Fibroblast of upper back skin (primary cell): ENCODE data around the gene SSC5D.
"Not testable (repeated sequence)": the region's sequence is repeated elsewhere in the genome, so short reads cannot be mapped to it uniquely, and the experiment has no call there.

Source experiments
- DNase-seq: peaks from one replicate; pipeline ENCODE4 v3.0.0-alpha.2; 2013

SSC5D gene

DNA sequence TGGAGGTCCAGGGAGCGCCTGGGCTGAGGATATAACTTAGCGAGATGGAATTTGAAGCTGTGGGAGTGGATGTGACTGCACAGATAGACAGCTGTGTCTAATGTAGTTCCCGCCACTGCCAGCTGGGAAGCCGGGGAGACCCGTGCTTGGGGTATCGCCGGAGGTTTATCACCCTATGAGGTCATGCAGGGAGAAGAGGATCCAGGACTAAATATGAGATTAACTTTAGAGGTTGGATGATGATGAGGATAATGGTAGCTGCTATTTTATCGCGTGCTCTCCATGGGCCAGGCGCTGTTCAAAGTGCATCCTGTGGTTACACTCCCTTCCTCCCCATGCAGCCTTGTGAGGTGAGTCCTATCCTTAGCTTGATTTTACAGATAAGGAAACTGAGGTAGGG is 19.9 kb downstream of the SSC5D start:
- no peak for DNase-seq

DNA sequence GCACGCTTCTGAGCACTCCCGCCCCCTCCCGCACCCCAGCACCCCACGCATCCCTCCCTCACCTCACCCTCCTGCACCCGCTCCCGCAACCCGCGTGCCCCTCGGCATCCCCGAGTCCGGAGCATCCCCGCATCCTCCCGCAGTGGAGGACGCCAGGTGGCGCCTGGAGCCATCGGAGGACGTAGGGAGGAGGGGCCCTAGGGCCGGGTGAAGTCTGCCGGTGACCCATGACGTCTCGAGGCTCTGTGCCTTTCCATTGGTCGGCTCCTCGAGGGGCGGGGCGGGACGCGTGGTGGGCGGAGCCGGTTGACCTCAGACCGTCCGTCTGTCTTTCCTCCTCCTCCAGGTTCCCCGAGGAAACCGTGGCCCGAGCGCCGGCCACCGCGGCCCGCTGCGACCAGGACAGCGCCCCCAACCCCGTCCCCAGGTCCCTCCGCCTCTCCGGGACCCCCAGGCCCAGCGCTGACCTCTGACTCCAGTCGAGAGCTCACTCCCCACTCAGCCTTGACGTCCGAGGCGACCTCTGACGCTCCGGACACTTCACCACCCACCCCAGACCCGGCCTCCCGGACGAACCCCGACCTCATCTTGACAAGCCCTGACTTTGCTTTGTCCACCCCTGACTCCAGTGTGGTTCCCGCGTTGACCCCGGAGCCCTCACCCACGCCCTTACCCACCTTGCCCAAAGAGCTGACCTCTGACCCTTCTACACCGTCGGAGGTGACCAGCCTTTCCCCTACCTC is 28.8 kb downstream of the SSC5D start:
- peak; percentile 91 for DNase-seq

DNA sequence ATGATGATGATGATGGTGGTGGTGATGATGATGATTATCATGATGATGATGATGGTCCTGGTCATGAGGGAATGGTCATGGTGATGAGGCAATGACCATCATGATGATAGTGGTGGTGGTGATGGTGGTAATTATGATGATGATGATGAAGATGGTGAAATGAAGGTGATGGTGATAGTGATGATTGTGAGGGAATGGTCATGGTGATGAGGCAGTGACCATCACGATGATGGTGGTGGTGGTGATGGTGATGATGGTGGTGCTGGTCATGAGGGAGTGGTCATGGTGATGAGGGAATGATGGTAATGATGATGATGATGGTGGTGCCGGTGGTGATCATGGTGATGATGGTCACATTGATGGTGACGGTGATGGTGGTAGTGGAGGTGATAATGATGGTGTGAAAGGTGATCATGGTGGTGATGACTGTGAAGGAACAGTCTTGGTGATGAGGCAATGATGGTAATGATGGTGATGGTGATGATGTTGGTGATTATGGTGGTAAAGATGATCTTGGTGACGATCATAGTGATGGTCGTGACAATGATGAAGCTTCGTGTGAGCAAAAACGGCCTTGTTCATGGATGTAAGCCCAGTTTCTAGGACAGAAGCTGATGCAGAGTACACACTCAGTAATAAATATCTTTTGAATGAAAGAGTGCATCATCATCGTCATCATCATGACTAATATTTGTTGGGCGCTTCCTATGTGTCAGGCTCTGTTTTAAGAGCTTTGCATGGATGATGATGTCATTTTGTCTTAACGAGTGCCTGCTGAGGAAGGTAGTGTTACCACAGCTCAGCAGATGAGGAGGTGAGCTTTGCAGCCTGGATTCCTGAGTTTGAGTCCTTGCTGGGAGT is 31.4 kb downstream of the SSC5D start:
- peak; percentile 69 for DNase-seq

DNA sequence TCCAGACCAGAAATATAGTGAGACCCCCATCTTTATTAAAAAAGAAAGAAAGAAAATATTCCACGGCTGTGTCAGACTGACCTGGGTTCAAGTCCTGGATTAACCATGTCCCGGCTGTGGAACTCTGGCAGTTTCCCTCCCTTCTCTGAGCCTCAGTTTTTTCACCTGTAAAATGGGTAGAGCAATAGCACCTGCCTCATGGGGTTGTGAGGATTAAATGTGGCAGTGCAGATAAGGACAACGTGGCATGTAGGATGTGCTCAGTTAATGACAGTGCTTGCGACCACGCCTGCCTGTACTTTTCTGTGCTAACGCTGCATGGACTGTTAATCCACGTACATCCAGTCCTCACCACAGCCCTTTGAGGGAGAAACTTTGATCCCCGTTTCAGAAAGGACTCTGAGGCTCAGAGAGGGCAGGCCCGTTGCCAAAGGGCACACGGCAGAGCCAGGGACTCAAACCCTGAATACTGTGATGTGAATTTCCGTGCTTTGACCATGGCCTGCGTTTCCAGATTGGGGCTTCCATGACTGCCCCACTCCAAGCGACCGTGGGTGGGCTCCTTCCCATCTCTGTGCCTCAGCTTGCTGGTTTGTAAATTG is 32.6 kb downstream of the SSC5D start:
- no peak for DNase-seq

DNA sequence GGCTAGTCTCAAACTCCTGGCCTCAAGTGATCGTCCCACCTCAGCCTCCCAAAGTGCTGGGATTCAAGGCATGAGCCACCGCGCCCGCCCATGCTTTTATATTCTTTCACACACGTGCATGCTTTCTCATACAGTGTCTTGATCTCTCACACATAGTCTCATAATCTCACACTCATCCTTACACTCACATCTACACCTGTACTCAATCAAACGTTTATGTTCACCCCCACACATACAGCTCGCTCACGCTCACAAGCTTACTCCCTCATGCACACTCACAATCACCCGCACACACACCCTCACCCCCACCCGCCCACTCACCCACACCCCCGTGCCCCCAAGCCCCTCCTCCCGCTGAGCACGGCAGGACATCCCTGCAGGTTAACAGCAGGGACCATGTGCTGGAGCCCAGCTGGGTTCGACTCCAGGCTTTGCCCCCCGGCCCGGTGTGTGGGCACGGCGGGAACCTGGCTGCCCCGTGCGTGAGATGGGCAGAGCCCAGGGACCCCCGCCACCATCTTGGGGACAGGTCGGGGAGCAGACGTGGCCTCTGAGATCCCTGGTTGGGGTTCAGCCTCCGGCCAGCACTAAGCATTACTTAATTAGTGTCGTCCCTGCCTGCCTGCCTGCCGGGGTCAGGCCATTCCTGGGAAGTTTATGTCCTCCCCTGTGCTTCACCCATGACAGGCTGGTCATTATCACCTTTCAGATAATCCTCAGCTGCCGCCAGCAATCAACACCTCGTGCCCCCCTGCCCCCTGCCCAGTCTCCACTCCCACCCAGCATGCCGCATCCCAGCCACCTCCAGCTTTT is 37.3 kb downstream of the SSC5D start:
- no peak for DNase-seq

DNA sequence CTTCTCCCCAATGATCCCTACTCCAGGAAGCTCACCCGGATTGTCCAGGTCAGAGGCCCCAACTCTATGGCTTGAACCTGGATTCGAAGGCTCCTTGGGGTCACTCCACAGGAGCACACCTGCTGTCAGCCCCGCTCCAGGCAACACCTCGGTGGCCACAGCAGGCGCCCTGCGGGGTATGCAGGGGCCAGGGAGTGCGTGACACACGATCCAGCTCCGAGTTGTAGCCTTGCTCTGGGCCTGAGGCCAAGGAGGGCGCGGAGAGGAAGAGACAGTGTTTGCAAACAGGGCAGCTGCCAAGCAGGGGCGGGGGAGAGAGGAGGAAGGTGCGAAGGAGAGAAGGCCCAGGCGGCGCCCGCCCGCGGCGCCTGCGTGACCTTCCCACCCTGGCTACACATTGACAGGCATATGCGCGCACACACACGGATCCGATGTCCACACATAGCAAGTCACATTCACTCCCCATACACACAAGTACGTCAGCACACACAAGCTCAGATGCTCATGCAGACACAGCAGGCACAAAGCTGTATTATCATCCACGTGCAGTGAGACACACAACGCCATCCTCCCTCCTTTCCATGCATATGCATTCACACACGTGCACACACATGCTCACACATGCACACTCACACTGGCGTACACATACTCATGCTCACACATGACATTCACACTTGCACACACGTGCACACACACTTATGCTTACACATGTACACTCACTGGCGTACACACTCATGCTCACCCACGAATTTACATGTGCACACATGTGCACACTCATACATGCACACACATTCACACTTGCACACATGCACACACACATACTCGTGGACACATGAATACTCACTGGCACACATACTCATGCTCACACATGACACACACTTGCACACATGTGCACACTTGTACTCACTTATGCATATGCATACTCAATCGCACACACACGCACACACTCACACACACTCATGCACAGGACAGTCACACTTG is 38.3 kb downstream of the SSC5D start:
- peak; percentile 52 for DNase-seq

DNA sequence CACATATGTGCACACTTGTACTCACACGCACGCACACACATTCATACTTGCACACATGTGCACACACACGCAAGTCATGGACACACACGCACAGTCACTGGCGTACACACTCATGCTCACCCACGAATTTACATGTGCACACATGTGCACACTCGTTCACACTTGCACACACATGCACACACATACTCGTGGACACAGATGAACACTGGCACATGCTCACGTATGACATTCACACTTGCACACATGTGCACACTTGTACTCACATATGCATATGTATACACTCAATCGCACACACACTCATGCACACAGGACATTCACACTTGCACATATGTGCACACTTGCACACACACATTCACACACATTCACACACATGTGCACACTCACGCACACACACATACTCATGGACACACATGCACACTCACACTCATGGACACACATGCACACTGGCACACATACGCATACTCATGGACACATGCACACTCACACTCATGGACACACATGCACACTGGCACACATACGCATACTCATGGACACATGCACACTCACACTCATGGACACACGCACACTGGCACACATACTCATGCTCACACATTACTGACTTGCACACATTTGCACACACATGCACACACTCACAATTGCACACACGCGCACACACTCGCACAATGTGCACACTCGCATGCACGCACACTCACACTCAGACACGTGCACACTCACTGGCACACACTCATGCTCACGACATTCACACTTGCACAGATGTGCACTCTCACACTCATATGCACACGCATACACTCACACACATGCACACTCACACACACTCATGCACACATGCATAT is 39.2 kb downstream of the SSC5D start:
- no peak for DNase-seq

DNA sequence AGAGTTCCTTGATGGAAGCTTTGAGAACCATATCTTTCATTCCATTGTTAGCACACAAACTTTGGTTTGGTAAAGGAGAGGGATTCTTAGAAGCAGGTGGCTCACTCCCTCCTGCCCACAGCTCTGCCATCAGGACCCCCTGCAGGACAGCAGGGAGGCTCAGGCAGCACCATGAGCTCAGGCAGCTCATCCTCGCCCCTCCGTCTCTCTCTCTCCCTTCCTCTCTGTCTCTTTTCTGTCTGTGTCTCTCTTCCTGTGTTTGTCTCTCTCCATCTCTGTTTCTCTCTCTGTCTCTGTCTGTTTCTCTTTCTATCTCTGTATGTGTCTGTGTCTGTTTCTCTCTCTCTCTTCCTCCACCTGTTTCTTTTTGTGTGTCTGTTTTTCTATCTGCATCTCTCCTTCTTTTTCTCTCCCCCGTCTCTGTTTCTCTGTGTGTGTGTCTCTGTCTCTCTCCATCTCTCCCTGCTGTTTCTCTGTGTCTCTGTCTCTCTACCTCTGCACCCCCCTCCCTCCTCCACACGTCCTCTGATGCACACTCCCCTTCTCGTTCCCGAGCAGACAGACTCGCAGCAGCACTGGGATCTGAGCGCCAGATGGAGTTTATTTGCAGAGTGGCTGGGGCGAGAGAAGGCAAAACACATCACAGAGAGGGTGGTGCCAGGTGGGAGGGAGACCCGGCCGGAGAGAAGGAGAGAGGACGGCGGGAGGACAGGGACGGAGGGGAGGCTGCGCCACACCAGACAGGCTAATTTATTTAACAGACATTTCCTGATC is 40.0 kb downstream of the SSC5D start:
- peak; percentile 46 for DNase-seq

DNA sequence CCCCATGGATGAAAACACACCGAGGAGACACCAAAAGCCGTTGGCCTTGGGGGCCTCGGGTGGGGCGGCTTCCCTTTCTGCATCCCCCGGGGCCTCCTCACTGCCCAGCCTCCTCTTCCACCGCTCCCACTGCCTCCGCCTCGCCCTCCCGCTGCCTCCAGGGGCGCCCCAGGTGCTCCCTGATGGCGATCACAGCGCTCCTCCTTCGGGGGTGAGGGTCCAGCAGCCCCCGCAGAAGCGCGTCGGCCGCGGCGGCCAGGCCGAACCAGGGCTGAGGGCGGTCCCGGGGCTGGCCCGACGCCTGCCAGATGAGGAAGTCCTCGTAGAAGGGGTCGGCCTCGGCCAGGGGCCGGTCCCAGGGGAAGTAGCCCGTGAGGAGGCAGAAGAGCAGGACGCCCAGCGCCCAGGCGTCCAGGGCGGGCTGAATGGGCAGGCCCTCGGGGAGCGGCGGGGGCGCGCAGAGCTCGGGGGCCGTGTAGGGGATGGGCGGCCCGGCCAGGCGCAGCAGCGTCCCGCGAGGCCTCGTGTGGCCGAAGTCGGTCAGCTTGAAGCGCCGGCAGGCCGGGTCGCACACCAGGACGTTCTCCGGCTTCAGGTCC is 41.5 kb downstream of the SSC5D start:
- no peak for DNase-seq

DNA sequence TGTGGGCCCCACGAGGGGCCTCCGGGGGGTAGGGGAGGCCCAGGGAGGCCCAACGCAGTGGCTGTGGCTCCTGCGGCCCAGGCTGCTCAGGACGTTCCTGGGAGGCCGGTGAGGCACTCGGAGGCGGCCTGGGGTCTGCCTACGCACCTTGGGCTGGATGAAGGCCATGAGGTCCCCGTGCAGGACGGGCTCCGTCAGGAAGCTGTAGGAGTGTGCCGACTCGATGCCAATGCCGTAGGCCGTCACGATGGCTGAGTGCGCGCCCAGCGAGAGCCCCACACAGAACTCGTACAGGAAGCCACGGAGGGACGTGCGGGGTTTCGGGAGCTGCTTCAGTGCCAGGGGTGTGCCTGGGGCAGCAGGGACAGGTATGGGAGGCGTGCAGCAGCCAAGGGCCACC is 42.8 kb downstream of the SSC5D start:
- no peak for DNase-seq

DNA sequence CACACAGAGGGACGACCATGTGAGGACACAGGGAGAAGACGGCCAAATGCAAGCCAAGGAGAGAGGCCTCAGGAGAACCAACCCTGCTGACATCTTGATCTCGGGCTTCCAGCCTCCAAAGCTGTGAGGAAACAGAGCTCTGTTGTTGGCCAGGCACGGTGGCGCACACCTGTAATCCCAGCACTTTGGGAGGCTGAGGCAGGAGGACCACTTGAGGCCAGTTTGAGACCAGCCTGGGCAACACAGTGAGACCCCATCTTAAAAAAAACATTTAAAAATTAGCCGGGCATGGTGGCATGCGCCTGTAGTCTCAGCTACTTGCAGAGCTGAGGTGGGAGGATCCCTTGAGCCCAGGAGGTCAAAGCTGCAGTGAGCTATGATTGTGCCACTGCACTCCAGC is 46.0 kb downstream of the SSC5D start:
- not testable (repeated sequence) for DNase-seq

DNA sequence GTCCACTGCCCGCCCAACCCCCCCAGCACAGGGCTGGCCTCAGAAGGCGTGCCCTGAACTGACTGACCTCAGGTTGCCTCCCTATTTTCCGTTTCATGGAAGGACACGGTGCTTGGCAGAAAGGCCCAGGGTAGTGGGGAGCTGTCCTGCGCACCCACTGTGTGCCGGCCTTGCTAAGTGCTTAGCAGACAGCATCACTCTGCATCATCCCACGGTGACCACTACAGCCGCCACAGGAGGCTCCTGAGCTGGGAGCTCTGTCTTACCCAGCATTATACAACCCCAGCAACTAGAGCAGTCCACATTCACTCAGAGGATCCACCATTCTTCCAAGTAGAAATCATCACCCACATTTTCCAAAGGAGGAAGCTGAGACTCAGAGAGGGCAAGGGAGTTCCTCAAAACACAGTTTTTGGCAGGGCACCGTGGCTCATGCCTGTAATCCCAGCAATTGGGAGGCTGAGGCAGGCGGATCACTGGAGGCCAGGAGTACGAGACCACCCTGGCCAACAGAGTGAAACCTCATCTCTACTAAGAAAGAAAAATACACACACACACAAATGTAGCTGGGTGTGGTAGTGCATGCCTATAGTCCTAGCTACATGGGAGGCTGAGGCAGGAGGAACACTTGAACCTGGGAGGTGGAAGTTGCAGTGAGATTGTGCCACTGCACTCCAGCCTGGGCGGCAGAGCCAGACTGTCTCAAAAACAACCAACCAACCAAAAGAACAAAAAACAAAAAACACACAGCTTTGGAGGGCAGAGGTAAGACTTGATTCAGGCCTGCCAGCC is 47.1 kb downstream of the SSC5D start:
- no peak for DNase-seq

DNA sequence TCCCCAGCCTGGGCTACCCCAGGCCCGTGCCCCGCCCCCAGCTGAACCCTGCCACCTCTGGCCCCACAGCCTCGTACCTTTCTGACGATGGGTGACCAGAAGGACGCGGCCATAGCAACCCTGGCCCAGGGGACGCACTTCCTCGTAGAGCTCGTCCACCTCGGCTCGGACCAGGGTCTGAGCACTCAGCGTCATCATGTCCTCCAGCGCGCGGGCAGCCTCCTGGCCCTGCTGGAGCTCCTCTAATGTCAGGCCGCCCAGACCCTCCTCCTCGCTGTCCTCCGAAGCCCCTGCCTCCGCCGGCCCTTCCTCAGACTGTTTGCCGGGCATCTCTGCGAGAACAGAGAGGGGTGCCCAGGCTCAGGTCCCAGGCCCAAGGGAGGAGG is 47.7 kb downstream of the SSC5D start:
- no peak for DNase-seq

DNA sequence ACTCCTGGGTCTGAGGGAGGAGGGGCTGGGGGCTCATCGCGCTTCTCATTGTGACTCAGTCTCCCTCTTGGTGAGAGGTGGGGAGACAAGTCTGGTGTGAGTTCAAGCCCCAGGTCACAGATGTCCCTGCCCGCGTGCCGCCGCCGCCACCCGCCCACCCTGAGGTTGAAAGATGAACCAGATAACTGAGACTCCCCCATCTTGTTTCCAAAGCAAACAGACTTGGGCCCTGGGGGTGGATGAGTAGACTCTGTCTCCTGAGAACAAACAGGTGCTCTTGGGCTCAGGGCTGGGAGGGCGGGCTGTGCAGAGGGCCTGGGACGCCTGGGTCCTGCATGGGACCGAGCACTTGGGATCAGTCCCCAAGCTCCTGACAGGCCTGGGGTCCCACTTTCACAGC is 48.1 kb downstream of the SSC5D start:
- DNase-seq = no peak

DNA sequence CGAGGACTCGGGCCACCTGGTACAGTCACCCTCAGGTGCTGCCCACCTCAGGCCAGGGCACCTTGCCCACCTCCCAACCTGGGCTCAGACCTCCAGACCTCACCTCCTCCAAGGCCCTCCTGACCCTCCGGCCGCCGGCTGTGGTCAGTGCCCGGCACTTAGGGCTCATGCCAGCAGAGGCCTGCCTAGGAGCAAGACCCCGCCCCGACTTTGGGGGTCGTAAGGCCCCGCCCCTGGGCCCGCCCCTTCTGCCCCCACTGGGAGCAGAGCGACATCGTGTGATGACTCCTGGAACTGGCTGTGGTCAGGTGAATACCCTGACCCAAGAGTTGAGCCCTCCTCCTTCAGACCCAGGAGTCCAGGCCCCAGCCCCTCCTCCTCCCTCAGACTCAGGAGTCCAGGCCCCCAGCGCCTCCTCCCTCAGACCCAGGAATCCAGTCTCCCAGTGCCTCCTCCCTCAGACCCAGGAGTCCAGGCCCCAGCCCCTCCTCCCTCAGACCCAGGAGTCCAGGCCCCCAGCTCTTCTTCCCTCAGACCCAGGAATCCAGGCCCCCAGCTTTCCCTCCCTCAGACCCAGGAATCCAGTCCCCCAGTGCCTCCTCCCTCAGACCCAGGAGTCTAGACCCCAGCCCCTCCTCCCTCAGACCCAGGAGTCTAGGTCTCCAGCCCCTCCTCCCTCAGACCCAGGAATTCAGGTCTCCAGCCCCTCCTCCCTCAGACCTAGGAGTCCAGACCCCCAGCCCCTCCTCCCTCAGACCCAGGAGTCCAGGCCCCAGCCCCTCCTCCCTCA is 48.9 kb downstream of the SSC5D start, which contains the start of gene SBK2:
Gene SBK2 (minus strand): TSS at position 183 of the 790 bp plus-strand sequence. CDS start 839 bp downstream, outside the sequence.
- DNase-seq = no peak

DNA sequence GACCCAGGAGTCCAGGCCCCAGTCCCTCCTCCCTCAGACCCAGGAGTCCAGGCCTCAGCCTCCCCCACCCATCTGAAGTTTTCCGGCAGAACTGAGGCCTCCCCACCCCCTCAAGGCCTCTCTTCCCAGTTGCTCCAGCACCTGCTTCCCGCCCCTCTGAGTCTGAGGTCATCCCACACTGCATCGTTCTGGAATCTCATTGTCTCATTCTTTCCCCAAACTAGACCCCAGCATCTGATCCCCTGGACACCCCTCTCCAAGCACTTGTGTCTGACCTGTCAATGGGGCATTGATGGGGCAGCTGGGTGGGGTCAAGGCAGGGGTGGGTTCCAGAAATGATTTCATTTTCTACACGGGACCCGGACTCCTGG is 49.5 kb downstream of the SSC5D start:
- DNase-seq = peak; percentile 29

DNA sequence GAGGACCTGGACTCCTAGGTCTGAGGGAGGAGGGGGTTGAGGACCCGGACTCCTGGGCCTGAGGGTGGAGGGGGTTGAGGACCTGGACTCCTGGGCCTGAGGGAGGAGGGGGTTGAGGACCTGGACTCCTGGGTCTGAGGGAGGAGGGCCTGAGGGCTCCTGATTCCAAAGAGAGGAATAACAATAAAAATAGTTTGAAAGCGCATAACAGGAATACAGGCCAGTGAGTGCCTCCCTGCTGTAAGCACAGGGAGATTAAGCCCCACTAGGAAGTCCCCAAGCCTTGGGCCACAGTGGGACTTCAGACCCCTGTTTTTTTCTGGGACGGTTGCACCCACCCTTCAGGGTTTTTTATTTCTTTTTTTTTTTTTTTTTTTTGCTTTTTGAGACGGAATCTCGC is 49.9 kb downstream of the SSC5D start:
- no peak for DNase-seq
